SK-N-SH treated with all-trans-retinoic acid at 6 μM for 48 hours (cell line): ENCODE measurements around the gene PNPLA7.

ENCODE experiments used
- ATAC-seq: fragments of 200-7000 bp; cut with Tn5 transposase; 3 replicates; pipeline ENCODE4 v1.9.1; 2020; ENCODE audit warnings: mild to moderate bottlenecking, moderate library complexity
- ARNTL ChIP-seq: fragments of 450-650 bp; formaldehyde crosslinking; IDR thresholded peaks from 2 replicates; pipeline ENCODE4 v1.5.0; 2020; ENCODE audit warnings: low read depth, mild to moderate bottlenecking, moderate library complexity, borderline replicate concordance
- BACH2 ChIP-seq: fragments of 250-450 bp; sonication (Bioruptor Pico); IDR thresholded peaks from 2 replicates; pipeline ENCODE4 v1.9.0; 2021; ENCODE audit warnings: mild to moderate bottlenecking, borderline replicate concordance
- CSDC2 ChIP-seq: fragments of 250-450 bp; sonication (Bioruptor Pico); IDR thresholded peaks from 2 replicates; pipeline ENCODE4 v1.5.0; 2020; ENCODE audit warnings: mild to moderate bottlenecking, moderate library complexity
- ESRRG ChIP-seq: fragments of 250-450 bp; sonication (Bioruptor Pico); IDR thresholded peaks from 2 replicates; pipeline ENCODE4 v1.6.1; 2021; ENCODE audit warnings: mild to moderate bottlenecking
- GLIS3 ChIP-seq: fragments of 250-450 bp; sonication (Bioruptor Pico); IDR thresholded peaks from 2 replicates; pipeline ENCODE4 v1.5.0; 2020; ENCODE audit warnings: mild to moderate bottlenecking, moderate library complexity
- ISL1 ChIP-seq: fragments of 250-450 bp; sonication (Bioruptor Pico); IDR thresholded peaks from 2 replicates; pipeline ENCODE4 v2.1.2; 2022; ENCODE audit warnings: mild to moderate bottlenecking, moderate library complexity
- OSR1 ChIP-seq: fragments of 250-450 bp; sonication (Bioruptor Pico); IDR thresholded peaks from 2 replicates; pipeline ENCODE4 v1.8.0; 2022; ENCODE audit warnings: moderate library complexity, mild to moderate bottlenecking, inconsistent platforms
- POU6F1 ChIP-seq: fragments of 250-450 bp; sonication (Bioruptor Pico); IDR thresholded peaks from 2 replicates; pipeline ENCODE4 v1.8.0; 2021; ENCODE audit warnings: low read depth, mild to moderate bottlenecking, moderate library complexity, borderline replicate concordance
- RARB ChIP-seq: fragments of 250-450 bp; sonication (Bioruptor Pico); IDR thresholded peaks from 2 replicates; pipeline ENCODE4 v1.8.0; 2021; ENCODE audit warnings: mild to moderate bottlenecking, moderate library complexity
- TOX ChIP-seq: fragments of 250-450 bp; sonication (Bioruptor Pico); IDR thresholded peaks from 2 replicates; pipeline ENCODE4 v1.8.0; 2021; ENCODE audit warnings: mild to moderate bottlenecking, moderate library complexity, borderline replicate concordance
- ZC3H10 ChIP-seq: fragments of 250-450 bp; sonication (Bioruptor Pico); IDR thresholded peaks from 2 replicates; pipeline ENCODE4 v1.5.1; 2021; ENCODE audit warnings: mild to moderate bottlenecking, moderate library complexity
- ZFP3 ChIP-seq: fragments of 250-450 bp; sonication (Bioruptor Pico); IDR thresholded peaks from 2 replicates; pipeline ENCODE4 v1.5.0; 2020; ENCODE audit warnings: mild to moderate bottlenecking, moderate library complexity
- ZFP30 ChIP-seq: fragments of 450-650 bp; formaldehyde crosslinking; IDR thresholded peaks from 2 replicates; pipeline ENCODE4 v1.5.0; 2022; ENCODE audit warnings: mild to moderate bottlenecking, moderate library complexity
- ZNF565 ChIP-seq: fragments of 450-650 bp; formaldehyde crosslinking; conservative IDR thresholded peaks from 2 replicates; pipeline ENCODE4 v1.5.0; 2020; ENCODE audit warnings: low read depth, mild to moderate bottlenecking, moderate library complexity
- ZNF70 ChIP-seq: fragments of 450-650 bp; formaldehyde crosslinking; IDR thresholded peaks from 2 replicates; pipeline ENCODE4 v1.5.0; 2020; ENCODE audit warnings: mild to moderate bottlenecking, moderate library complexity
- ZNF8 ChIP-seq: fragments of 450-650 bp; formaldehyde crosslinking; IDR thresholded peaks from 2 replicates; pipeline ENCODE4 v1.5.0; 2020; ENCODE audit warnings: mild to moderate bottlenecking, moderate library complexity
- TF ChIP-seq, protein P1 (sequence below): fragments of 250-450 bp; sonication (Bioruptor Pico); IDR thresholded peaks from 2 replicates; pipeline ENCODE4 v1.5.1; 2020; ENCODE audit warnings: low read depth, mild to moderate bottlenecking, moderate library complexity
- TF ChIP-seq, protein P2 (sequence below): fragments of 250-450 bp; sonication (Bioruptor Pico); IDR thresholded peaks from 2 replicates; pipeline ENCODE4 v1.8.0; 2020; ENCODE audit warnings: mild to moderate bottlenecking, moderate library complexity, borderline replicate concordance

PNPLA7 gene

GRCh38 chr9:137484551-137485315 lies 65.5 kb downstream of the PNPLA7 start:
- TF ChIP-seq OSR1, result no peak
- no peak for TF ChIP-seq ZNF565
- TF ChIP-seq ESRRG (CRISPR knock-in tag), result no peak
- TF ChIP-seq, protein P1, sequence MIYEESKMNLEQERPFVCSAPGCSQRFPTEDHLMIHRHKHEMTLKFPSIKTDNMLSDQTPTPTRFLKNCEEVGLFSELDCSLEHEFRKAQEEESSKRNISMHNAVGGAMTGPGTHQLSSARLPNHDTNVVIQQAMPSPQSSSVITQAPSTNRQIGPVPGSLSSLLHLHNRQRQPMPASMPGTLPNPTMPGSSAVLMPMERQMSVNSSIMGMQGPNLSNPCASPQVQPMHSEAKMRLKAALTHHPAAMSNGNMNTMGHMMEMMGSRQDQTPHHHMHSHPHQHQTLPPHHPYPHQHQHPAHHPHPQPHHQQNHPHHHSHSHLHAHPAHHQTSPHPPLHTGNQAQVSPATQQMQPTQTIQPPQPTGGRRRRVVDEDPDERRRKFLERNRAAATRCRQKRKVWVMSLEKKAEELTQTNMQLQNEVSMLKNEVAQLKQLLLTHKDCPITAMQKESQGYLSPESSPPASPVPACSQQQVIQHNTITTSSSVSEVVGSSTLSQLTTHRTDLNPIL (CRISPR knock-in tag), result no peak
- TF ChIP-seq, all 23 proteins: peak for 0
- no peak for ATAC-seq

DNA sequence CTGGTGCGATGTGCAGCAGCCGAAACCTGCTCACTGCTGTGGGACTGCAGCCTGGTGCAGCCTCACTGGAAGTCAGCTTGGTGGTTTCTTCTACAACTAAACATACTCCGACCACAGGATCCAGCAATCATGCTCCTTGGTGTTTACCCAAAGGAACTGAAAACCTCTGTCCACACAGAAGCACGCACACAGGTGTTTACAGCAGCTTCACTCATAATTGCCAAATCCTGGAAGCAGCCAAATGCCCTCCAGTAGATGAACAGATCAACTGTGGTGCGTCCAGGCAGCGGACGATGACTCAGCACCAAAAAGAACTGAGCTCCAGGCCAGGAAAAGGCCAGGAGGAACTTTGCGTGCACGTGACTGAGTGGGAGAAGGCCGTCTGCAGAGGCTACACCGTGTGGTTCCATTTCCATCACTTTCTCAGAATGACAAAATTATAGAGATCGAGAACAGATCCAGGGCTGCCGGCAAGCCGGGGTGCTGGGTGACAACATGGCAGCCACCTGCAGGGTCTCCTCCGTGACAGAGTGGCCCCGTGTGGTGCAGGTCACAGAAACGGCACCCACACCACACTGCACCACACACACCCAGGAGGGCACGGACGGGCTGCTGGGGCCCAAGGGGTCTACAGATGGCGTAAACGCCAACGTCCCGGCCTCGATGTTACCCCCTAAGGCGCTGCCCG lies 68.0 kb downstream of the PNPLA7 start:
- ATAC-seq, result peak; percentile 80

GRCh38 chr9:137480686-137481683 lies 69.2 kb downstream of the PNPLA7 start:
- ATAC-seq, result no peak
- TF ChIP-seq POU6F1 (CRISPR knock-in tag) (no peak), ZNF8 (no peak), ZFP30 (no peak), CSDC2 (no peak), ISL1 (no peak), ZNF70 (CRISPR knock-in tag) (no peak), GLIS3 (no peak), BACH2 (CRISPR knock-in tag) (no peak)
- TF ChIP-seq, protein P2, sequence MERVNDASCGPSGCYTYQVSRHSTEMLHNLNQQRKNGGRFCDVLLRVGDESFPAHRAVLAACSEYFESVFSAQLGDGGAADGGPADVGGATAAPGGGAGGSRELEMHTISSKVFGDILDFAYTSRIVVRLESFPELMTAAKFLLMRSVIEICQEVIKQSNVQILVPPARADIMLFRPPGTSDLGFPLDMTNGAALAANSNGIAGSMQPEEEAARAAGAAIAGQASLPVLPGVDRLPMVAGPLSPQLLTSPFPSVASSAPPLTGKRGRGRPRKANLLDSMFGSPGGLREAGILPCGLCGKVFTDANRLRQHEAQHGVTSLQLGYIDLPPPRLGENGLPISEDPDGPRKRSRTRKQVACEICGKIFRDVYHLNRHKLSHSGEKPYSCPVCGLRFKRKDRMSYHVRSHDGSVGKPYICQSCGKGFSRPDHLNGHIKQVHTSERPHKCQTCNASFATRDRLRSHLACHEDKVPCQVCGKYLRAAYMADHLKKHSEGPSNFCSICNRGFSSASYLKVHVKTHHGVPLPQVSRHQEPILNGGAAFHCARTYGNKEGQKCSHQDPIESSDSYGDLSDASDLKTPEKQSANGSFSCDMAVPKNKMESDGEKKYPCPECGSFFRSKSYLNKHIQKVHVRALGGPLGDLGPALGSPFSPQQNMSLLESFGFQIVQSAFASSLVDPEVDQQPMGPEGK (CRISPR knock-in tag), result no peak

More for the DNA sequence above, 68.0 kb downstream of the PNPLA7 start:
- TF ChIP-seq BACH2 (CRISPR knock-in tag), result no peak

DNA sequence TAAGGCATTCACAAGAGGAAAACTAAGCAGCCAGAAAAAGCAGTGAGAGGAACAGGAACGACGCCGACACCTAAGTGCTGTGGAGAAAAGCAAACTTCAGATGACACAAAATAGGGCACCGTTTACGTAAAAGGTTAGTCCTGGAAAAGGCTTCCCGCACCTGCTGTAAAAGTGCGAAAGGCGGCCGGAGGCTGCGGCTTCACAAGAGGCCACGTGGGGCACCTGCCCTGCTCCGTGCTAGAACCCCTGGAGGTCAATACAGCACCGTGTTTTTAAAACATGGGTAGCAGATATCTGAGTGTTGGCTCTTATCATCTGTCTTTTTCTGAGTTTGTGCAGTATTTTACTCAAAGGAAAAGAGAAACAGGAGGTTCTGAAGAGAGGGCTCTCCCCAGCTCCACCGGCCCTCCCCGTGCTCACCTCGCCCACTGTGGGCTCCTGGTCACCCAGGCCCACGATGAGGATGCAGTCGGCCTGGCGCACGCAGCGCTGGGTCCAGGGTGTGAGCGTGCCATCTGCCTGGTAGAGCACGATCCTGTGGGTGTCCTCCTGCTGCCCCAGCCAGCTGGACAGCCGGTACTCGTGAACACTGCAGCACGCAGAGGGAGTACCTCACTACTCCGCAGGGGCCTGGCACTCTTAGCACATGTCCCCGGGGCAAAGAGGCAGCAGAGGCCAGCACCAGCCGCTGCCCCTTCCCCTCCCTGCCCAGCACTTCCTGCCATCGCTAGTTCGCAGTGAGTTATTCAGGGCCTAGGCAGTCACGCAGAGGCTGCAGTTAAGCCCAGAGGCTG lies 70.1 kb downstream of the PNPLA7 start:
- ATAC-seq, result no peak; the same call in 2 of the 3 replicates
- no peak for TF ChIP-seq ESRRG (CRISPR knock-in tag)
- TF ChIP-seq ZC3H10, result no peak
- no peak for TF ChIP-seq OSR1
- no peak for TF ChIP-seq TOX (CRISPR knock-in tag)
- TF ChIP-seq ZNF565, result no peak
- TF ChIP-seq RARB (CRISPR knock-in tag), result no peak
- TF ChIP-seq ZFP3 (CRISPR knock-in tag), result no peak
- no peak for TF ChIP-seq BACH2 (CRISPR knock-in tag)
- no peak for TF ChIP-seq GLIS3
- no peak for TF ChIP-seq ARNTL (CRISPR knock-in tag)
- TF ChIP-seq POU6F1 (CRISPR knock-in tag), result no peak
